ENCODE data around the gene TERT. TPM values are rescaled to one million over a fixed set of nuclear protein-coding genes. Genes with fewer than 3 reads are reported as not detected.

TERT gene
- total and polyA plus RNA-seq, 2 of the 13 experiments (the other 11 are each of a cell fraction or from before 2014, with no cell fraction given): 4.3 to 5.9 TPM

DNA sequence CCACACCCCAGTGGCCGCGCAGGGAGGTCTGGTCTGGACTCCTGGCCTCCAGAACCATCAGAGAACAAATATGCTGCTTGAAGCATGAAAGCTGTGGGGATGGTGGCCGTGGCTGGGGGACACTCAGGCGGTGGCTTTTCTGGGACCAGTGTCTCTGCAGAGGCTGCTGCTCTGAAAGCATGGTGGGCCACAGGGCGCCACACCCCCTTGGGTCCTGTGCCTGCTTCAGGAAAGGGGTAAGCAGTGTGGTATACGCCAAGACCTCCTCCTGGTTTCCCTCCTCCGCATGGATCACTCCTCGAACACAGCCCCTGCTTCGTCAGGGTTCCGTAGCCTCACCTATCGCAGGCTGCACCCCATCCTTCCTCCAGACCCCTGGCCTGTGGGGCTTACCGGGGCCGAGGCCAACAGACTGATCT lies 19.7 kb upstream of the TERT start:
- H3K36me3 ChIP-seq (replicated peaks in 1 of 2; ENCODE audit: control insufficient read depth in 1 of 2, insufficient read depth in 2 of 2, low read length in 2 of 2): peaks cover 2 to 7% of the 10 kb centered on the region in 2 experiments; a peak in 2 of 5 replicates
- FAIRE-seq: no peak

DNA sequence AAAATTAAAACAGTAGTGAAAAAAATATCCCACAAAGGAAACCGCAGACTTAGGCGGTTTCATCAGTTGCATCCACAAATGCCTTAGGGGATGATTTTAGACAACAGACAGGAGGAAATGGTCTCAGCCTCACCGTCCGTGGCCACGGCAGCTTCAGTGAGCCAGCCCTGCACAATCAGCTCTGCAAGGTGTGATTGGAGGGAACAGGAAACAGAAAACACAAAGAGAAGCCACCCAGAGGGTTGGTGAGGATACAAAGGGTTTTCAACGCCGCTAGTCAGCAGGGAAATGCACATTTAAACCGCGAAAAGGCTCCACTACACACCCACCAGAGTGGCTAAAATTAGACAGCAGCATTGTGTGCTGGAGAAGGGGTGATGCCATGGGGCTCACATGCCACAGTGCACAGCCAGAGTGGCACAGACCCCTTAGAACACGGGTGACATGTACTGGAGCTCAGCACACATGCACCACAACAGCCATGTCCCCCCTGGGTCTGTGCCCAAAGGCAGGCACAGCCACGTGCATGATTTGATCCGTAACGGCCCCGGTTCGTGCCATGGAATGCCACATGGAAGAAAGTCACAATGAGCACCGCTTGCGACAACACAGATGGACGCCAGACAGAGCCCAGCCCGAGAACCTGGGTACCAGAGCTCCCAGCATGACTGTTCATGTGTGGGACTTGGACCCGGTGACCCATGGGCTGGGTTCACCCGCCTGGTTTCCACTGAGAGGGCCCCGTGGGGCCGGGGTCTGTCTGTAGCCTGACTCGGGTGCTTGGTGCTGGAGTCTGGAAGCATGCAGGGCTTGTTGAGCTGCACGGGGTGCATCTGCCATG lies 18.3 kb upstream of the TERT start:
- no peak for ATAC-seq

More for the DNA sequence above, 19.7 kb upstream of the TERT start:
- intact Hi-C loops (cut with micrococcal nuclease; ENCODE audit: unreplicated experiment) (no loop called here), in situ Hi-C loops (cut with HindIII; ENCODE audit: extremely low pct_ligation_motif_present, low pct_unique_long_range_greater_than_20kb) (no loop called here)
- ATAC-seq (no peak), DNase-seq (ENCODE audit: low spot score) (no peak)
- no peak overlapping the region for H3K4me2 ChIP-seq (ENCODE audit: low read depth, low read length)
- no peaks in the 10 kb centered on the region for H3K79me2 ChIP-seq (ENCODE audit: insufficient read depth, low read length)
- no peaks in the 10 kb centered on the region for H4K20me1 ChIP-seq (ENCODE audit: insufficient read depth, low read length)
- CTCF ChIA-PET (ENCODE audit: low intra/inter-chr PET ratio, low total read pairs): no interaction called here
- peaks cover 20% of the 10 kb centered on the region for H3K4me1 ChIP-seq (ENCODE audit: insufficient read depth, low read length)
- H3K9me3 ChIP-seq (ENCODE audit: low read length): no peaks in the 10 kb centered on the region
- H3K9ac ChIP-seq (ENCODE audit: insufficient read depth, low read depth, low read length): no peak overlapping the region
- WGBS (ENCODE audit: low lambda C conversion rate): 84% methylated on average over 11 of the region's 13 CpGs
- no peak overlapping the region for H2AFZ ChIP-seq (ENCODE audit: low read length)
- POLR2A ChIA-PET: no interaction called here
- no peak for TF ChIP-seq ZNF768 (CRISPR knock-in tag; IDR thresholded peaks at IDR 0.05)
- no peak overlapping the region for H3K4me3 ChIP-seq (replicated peaks in 1 of 3; ENCODE audit: insufficient read depth in 1 of 3, low read depth in 2 of 3, low read length in 3 of 3)
- no peak overlapping the region for H3K27ac ChIP-seq (ENCODE audit: extremely low read length, insufficient read depth, low read length)
- no TSS peak for BruUV-seq (replicated peaks)
- H3K27me3 ChIP-seq (ENCODE audit: control insufficient read depth in 1 of 2, insufficient read depth in 2 of 2, low read length in 2 of 2): peaks cover 6 to 27% of the 10 kb centered on the region in 2 experiments; a peak in 4 of 5 replicates

More for the DNA sequence above, 18.3 kb upstream of the TERT start:
- ChIA-PET POLR2A (no interaction called here), CTCF (ENCODE audit: low intra/inter-chr PET ratio, low total read pairs) (no interaction called here)
- no peaks in the 10 kb centered on the region for H3K79me2 ChIP-seq (ENCODE audit: insufficient read depth, low read length)
- peaks cover 0 to 5% of the 10 kb centered on the region in 2 experiments; a peak in 1 of 5 replicates for H3K36me3 ChIP-seq (replicated peaks in 1 of 2; ENCODE audit: control insufficient read depth in 1 of 2, insufficient read depth in 2 of 2, low read length in 2 of 2)
- FAIRE-seq: no peak
- H3K27me3 ChIP-seq (ENCODE audit: control insufficient read depth in 1 of 2, insufficient read depth in 2 of 2, low read length in 2 of 2): peaks cover 6 to 35% of the 10 kb centered on the region in 2 experiments; a peak in 4 of 5 replicates
- DNase-seq (ENCODE audit: low spot score): no peak
- TF ChIP-seq ZBTB46 (CRISPR knock-in tag; IDR thresholded peaks at IDR 0.05; ENCODE audit: borderline replicate concordance) (no peak), KLF15 (CRISPR knock-in tag; IDR thresholded peaks at IDR 0.05; ENCODE audit: borderline replicate concordance) (no peak), ZNF30 (CRISPR knock-in tag; IDR thresholded peaks at IDR 0.05) (no peak), ZNF652 (CRISPR knock-in tag; IDR thresholded peaks at IDR 0.05; ENCODE audit: borderline replicate concordance, low read depth) (no peak), ZNF607 (CRISPR knock-in tag; IDR thresholded peaks at IDR 0.05; ENCODE audit: borderline replicate concordance) (no peak), ZNF772 (CRISPR knock-in tag; IDR thresholded peaks at IDR 0.05) (no peak), ZNF264 (CRISPR knock-in tag; IDR thresholded peaks at IDR 0.05) (no peak)
- 50% methylated on average over 18 of the region's 25 CpGs for WGBS (ENCODE audit: low lambda C conversion rate)
- H3K4me3 ChIP-seq (replicated peaks in 1 of 3; ENCODE audit: insufficient read depth in 1 of 3, low read depth in 2 of 3, low read length in 3 of 3): no peak overlapping the region
- H3K9me3 ChIP-seq (ENCODE audit: low read length): no peaks in the 10 kb centered on the region
- intact Hi-C loops (cut with micrococcal nuclease; ENCODE audit: unreplicated experiment): no loop called here
- H4K20me1 ChIP-seq (ENCODE audit: insufficient read depth, low read length): no peaks in the 10 kb centered on the region
- in situ Hi-C loops (cut with HindIII; ENCODE audit: extremely low pct_ligation_motif_present, low pct_unique_long_range_greater_than_20kb): no loop called here
- no peak overlapping the region for H3K9ac ChIP-seq (ENCODE audit: insufficient read depth, low read depth, low read length)
- no peak overlapping the region for H3K27ac ChIP-seq (ENCODE audit: extremely low read length, insufficient read depth, low read length)
- no TSS peak for BruUV-seq (replicated peaks)
- no peak overlapping the region for H3K4me2 ChIP-seq (ENCODE audit: low read depth, low read length)
- H3K4me1 ChIP-seq (ENCODE audit: insufficient read depth, low read length): peaks cover 20% of the 10 kb centered on the region
- H2AFZ ChIP-seq (ENCODE audit: low read length): no peak overlapping the region

All from HepG2 (cell line).